NCI-H1048 (cell line): Measurements from ENCODE around the gene PLCZ1.
"Not testable (repeated sequence)": the region's sequence is repeated elsewhere in the genome, so short reads cannot be mapped to it uniquely, and the experiment has no call there.

Experiments used
- DNase-seq: peaks from one replicate; lab custom pipeline; 2025; lab: John Stamatoyannopoulos, UW

Gene PLCZ1, protein sequence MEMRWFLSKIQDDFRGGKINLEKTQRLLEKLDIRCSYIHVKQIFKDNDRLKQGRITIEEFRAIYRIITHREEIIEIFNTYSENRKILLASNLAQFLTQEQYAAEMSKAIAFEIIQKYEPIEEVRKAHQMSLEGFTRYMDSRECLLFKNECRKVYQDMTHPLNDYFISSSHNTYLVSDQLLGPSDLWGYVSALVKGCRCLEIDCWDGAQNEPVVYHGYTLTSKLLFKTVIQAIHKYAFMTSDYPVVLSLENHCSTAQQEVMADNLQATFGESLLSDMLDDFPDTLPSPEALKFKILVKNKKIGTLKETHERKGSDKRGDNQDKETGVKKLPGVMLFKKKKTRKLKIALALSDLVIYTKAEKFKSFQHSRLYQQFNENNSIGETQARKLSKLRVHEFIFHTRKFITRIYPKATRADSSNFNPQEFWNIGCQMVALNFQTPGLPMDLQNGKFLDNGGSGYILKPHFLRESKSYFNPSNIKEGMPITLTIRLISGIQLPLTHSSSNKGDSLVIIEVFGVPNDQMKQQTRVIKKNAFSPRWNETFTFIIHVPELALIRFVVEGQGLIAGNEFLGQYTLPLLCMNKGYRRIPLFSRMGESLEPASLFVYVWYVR

DNA sequence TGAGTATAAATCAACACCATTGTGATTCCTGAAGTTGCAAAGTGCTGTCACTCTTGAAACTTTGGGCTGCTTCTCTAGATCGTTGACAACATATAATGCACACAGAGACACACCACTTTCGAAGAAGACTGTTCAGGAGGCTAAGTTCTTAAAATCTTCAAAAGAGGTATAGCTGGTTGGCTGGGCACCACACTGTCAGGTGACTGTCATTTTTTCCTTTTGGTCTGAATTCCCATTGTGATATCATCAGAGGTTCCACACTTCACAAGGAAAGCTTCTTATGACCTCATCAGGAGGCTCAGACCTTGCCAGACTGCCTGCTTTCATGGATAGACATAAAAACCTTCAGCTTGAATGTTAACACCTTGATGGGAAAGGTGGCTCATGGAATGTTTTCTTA, at the start of gene PLCZ1, which contains the start of gene CAPZA3:
PLCZ1 (minus strand) TSS at position 194 of the 400 bp plus-strand sequence. CDS start 641 bp downstream, outside the sequence.
CAPZA3 (plus strand) TSS at position 301 of the 400 bp plus-strand sequence. CDS start 150 bp downstream, outside the sequence.
- DNase-seq, result no peak

DNA sequence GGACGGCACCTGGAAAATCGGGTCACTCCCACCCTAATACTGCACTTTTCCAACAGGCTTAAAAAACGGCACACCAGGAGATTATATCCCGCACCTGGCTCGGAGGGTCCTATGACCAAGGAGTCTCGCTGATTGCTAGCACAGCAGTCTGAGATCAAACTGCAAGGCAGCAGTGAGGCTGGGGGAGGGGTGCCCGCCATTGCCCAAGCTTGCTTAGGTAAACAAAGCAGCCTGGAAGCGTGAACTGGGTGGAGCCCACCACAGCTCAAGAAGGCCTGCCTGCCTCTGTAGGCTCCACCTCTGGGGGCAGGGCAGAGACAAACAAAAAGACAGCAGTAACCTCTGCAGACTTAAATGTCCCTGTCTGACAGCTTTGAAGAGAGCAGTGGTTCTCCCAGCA, 47.7 kb upstream of the PLCZ1 start:
- DNase-seq, result not testable (repeated sequence)

DNA sequence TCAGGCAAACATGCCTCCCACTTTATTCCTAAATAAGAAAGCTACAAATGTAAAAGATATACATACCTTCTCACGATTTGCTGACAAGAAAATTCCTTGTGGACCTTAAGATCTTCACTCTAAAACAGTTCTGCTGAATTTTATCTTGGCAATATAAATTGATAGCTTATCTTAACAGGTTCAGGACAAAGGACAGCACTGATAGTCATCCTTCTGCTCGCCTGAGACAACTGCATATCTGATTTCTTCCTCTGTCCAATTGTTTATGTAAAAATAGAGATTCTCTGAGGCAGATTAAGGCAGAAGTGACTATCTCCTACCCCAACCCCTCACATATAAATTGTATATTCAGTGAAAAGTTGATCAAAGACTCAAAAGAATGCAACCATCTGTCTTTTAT, 45.0 kb upstream of the PLCZ1 start:
- DNase-seq, result no peak

DNA sequence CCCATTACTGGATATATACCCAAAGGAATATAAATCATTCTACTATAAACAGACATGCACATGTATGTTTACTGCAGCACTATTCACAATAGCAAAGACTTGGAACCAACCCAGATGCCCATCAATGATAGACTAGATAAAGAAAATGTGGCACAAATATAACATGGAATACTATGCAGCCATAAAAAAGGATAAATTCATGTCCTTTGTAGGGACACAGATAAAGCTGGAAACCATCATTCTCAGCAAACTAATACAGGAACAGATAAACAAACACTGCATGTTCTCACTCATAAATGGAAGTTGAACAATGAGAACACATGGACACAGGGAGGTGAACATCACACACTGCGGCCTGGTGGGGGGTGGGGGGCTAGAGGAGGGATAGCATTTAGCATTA, 28.7 kb upstream of the PLCZ1 start:
- not testable (repeated sequence) for DNase-seq

DNA sequence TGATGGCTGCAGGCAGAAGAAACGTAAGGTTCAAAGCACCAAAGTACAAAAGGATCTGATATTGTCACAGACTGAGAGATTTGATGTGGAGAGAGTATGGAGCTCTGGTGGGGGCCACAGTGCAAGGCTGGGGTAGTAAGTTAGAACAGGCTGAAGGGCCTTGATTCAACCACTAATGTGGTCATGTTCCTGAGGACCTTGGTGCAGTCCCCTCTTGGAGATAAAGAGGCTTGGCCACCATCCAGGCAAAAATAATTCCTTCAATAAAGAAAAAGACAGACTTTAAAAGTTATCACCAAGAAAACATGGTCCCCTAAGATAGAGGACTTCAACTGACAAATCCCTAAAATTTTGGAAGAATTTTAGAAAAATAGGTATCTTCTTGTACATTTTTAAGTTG, 17.5 kb upstream of the PLCZ1 start:
- no peak for DNase-seq

DNA sequence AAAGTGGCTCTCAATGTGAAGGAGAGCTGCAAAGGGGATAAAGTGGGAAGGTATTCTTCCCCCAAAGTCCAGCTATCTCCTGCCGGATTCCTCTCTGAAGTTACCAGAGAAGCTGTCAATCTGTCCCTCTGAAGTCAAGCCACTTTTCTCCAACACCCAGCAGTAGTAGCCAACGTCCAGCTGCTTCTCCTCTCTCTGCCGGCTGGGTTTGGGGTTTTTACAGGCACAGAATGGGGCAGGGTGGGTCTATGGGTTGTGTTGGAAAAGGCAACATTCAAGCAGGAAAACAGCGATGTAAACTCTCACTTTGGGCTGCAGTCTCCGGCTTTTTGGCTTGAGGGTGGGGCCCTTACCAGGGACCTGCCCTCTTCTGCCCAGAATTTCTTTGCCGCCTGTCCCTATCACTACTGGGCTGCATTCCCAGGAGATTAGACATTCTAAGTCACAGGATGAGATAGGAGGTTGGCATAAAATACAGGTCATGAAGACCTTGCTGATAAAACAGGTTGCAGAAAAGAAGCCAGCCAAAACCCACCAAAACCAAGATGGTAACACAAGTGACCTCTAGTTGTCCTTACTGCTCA, 16.4 kb upstream of the PLCZ1 start:
- no peak for DNase-seq

DNA sequence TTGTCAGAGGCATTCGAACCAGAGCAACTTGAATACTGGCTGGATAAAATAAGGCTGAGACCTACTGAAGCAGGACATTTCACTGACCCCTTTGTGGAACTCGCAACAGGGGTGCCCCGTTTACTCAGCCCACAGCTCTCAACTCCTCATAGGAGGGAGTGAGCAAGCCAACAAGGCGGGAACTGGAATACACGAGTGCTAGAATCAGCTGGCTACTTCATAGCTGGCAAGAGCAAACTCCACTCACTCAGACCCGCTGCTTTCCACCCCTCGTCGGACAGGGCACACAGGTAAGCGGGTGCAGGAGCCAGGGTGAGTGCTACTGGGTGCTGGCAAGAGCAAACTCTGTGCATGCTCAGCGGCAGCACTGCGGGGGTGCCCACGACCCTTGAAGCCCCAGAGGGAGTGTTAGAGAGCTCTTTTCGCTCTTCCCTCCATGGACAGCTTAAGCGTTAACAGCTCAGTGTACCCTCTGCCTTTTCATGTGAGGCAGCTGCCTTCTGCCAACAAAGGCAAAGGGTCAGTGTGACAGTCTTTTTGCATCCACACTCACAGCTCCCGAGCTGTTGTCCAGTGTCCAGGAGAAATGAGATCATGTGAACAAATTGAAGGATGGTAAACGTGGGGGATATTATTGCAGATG, 15.8 kb upstream of the PLCZ1 start:
- DNase-seq, result no peak

DNA sequence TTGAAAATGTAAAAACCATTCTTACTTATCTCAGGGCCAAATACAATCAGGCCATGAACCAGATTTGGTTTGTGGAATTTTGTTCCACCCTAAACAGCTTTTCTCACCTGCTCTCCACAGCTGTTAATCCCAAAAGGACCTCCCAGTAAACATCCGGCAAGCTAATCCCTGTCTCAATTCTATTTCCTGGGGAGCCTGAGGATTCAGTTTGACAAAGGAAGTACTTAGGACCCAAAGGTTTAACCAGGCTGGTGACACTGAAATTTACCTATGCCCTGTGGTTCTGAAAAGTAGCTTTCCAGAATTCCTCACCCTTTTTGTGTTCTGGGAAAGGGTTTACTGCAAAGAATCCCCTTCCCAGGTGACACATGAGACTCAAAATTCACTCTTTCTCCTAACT, 15.1 kb upstream of the PLCZ1 start:
- no peak for DNase-seq

DNA sequence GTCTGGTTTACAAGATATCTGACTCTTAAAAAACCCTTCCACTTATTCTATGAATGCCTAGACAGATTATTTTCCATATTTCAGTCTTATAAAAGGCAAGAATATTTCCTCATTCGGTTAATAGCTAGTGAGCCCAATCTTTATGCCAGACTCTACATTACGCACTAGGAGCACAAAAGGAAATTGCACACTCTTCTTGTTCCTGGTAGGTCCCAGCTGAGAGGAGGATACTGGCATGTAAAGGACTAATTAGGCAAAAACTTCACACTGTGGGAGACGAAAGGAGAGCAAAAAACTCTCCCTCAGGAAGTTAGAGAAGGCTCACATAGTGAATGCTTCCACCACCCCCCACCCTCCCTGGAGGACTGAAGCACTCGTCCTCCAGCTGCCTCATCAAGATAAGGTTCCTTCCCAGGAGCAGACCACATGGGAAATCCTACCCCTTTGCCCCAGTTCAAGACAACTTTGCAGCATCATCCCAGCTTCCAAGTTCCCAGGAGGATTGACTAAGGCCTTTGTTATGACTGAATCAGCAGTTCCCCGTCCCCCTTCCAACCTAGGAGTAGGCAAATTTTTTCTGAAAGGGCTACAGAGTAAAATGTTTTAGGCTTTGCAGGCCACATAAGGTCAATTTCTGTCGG, 14.6 kb upstream of the PLCZ1 start:
- no peak for DNase-seq

DNA sequence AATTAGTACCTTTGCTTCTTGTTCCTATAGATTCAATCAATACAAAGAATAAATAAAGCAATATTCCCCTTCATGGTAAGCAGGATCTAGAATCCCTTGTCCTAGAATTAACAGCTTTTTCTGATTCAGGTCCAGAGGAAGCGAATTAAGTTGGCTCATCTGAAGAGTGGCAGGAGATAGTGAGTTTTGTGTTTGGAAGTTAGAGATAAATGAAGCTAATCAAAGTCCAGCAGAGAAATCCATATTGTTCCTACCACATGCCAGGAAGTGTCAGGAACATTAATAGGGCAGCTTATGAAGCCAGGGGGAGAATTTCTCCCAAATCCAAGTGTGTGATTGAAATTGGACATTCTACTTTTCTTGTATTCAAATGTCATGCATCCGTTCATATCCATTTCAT, 14.1 kb upstream of the PLCZ1 start:
- no peak for DNase-seq

DNA sequence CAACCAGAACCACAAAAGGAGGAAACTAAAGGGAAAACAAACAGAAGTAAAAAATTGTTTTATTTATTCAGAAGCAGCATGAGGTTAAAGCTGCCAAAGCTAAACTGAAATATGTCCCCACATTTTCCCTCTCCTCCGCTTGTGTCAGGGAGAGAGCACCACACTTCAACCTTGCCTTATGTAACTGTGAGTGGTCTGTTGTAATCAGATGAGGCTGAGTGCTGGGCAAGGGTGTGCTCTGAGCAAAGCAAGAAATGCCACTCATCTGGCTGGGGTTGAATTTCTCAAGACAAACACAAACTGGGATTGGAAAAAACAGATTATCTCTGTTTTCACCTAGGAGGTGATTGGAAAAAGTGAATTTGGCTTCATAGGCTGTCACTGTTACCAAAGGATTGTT, 12.3 kb upstream of the PLCZ1 start:
- no peak for DNase-seq

DNA sequence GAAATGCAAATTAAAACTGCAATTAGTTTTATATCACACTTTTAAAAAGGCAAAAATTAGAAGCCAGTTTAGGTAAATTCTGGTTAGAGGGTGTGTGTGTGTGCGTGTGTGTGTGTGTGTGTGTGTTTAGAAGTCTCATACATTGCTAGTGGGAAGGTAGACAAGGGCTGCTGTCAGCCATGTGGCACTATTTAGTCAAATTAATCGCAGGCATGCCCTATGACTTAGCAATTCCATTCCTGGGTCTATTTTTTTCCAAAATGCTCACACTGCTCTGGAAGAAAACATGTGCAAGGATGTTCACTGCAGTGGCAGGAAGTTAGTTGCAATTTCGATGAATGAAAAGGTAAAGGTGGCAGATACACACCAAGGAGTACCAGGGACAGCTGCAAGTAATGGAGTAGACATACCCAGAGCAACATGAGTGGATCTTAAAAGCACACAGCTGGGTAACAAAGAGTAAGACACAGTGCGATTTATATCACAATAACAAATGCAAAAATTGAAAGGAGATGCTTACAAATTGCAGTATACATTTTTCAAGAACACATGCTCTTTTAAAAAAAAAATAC, 11.7 kb upstream of the PLCZ1 start:
- no peak for DNase-seq

DNA sequence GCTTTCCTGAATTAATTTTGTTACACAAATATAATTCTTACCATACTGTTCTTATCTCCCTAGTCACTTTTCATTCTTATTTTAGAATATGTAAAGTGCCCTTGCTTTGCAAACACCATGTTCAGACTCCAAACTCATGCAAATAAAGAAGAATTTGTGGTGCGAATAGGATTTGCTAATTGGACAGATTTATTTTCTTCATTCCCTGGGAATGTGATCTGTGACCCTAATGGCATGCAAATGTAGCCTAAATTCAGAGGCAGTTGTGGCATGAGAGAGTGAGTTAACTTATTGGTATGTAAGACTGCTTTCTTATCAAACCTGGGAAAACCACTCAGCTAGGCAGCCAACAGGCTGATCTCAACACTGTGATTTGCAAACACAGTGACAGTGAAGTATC, 10.1 kb upstream of the PLCZ1 start:
- peak; percentile 28 for DNase-seq

DNA sequence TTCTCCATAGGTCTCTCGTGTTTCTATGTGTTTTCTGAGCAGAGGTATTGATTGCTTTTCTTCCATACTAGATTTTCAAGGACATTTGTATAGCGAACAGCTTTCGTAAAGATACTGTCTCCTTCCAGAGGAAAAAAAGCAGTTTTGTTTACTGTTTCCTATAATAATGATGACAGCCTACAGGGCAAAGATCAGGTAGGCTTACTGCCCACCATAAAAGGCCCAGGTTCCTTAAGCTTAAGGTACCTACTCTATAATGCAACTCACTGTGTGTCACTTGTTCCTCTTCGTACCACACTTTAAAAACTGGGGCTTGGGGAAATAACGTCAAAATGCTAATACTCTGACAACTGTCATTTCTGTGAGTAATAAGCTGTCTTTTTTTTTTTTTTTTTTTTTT, 6.7 kb downstream of the PLCZ1 start:
- DNase-seq, result no peak

DNA sequence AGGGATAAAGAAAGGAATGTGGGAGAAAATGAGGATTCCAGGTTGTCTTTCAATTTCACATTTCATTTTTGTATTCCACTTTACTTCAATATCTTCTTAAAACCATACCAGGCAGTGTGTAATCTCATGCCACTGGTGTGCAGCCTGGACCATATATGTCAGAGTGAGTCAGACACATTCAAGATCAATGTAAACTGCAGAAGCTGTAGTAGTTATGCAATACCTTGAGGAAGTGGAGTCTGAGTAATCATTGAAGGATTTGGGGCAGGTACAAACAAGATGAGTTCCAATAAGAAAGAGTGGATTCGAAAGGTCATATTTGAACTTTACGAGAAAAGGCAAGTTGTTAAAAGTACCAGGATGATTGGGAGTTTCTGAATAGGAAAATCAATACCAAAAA, 14.1 kb downstream of the PLCZ1 start:
- DNase-seq, result no peak

DNA sequence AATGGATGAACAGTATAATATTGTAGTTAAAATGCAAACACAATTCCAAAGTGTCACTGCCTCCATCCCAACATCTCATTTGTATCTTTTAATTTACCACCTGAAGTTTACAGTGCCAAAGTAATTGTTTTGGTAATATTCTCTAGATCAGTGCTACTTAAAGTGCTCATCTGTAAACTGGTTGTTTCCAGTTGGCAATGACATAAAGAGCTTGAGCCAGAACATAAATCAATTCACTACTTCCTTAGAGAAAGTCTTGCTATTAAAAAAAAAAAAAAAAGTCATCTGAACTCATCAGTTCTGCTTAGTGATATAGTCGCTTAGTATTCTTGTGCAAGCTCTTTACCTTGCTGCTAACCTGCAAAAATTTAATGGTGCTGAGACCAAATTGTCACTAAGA, 16.4 kb downstream of the PLCZ1 start:
- no peak for DNase-seq

DNA sequence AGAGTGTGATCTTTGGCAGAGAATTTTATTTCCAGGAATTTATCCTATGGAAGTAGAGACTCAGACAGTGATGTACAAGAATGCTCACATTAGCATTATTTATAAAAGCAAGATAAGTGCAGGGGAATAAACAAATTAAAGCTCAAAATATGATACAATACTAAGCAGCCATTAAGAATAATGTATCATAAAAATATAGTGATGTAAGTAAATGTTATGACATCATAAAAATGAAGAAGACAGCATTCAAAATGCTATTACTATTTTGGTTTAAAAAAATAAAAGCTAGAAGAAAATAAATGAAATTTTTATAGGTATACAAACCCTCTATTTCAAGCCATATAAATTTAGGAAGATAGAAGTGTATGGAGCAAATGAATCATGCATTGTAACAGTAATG, 17.1 kb downstream of the PLCZ1 start:
- no peak for DNase-seq

DNA sequence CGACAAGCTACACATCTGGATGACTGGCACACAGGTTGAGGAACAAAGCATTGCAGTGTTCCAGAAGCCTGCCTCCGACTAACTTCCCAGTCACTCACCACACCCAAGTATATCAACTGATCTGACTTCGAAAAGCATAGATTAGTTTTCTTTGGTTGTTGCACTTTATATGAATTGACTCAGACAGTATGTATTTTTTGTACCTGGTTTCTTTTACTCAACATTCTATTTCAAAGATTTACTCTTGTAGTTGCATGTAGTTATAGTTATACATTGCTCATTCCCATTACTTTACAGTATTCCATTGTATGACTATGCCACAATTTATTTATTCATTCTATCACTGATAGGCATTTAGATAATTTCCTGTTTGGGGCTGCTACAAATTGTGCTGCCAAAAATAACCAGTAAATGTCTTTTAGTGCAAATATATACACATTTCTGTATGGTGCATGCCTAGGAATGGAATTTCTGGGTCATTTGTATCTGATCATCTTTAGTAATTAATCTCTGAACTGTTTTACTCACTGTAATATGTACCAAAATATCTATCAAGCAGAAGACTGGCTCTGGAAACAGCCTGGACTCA, 17.8 kb downstream of the PLCZ1 start:
- no peak for DNase-seq

DNA sequence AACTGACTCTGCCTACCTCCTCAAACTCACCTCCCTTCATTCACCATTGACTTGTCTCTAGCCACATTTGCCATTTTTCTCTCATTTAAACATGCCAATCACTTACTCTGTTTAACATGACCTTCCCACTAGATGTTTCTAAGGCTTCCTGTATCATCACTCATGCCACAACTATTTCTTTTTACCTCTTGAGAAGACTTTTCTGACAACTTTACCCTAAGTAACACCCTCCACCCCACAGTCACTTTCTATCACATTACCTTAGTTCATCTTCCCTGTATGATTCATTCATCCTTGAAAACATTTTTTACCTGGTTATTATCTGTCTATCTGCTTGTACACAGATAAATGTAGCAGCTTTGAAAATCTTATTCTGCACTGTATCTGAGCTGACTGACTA, 19.4 kb downstream of the PLCZ1 start:
- no peak for DNase-seq

DNA sequence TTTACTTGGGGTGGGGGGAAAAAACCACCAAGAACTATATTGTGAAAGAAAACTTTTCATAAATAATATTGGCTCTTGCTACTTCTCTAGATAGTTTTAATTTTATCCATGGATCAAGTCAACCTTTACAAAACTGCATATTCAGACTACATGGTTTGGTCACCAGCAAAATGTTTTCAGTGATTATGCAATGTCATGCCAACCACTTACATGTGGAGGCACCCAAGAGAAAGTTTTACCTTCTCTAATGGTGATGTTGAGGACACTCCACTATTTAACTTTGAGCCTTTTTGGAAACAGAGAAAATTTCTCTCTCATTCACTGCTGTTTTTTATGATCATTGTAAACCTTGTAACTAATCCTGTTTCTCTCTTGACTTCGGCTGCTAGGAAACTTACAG, 21.6 kb downstream of the PLCZ1 start:
- no peak for DNase-seq

DNA sequence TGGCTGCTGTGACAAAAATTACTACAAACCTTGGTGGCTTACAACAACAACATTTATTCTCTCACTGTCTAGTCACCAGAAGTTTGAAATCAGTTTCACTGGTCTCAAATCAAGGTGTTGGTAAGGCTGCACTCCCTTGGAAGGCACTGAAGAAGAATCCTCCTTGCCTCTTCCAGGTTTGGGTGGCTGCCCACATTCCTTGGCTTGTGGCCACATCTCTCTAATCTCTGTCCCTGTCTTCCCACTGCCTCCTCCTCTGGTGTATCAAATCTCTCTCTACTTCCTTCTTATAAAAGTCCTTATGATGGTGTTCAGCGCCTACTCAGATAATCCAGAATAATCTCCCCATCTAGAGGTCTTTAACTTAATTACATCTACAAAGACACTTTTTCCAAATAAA, 31.0 kb downstream of the PLCZ1 start:
- DNase-seq, result no peak

DNA sequence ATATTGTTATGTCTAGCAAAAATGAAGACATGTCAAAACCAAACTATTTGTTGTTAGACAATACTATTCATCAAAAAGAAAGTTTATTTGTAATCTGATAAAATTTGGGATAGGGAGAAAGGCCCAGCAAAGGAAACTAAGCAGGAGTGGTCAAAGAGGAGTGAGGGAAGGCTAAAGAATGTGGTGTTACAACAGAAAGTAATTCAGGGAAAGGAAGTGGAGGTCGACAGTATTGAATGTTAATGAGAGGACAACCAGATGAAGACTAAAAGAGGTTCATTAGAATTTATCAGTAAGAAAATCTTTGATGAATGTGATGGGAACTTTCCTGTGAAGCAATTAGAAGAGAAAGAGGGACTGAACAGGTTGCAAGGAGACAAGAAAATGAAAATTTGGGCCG, 33.9 kb downstream of the PLCZ1 start:
- no peak for DNase-seq
